Nephron (organoid): ENCODE measurements around the gene NPEPPS.

ENCODE experiments used
- H3K27ac Mint-ChIP-seq, 3 experiments: 2 replicates each; pipeline ENCODE4 v1.8.0; 2020; ENCODE audit warnings: mixed read lengths in 3 of 3, mild to moderate bottlenecking in 2 of 3, moderate library complexity in 1 of 3
- H3K27me3 Mint-ChIP-seq: 2 replicates; pipeline ENCODE4 v1.8.0; 2021; ENCODE audit warnings: low read depth, mild to moderate bottlenecking, moderate library complexity, mixed read lengths
- H3K36me3 Mint-ChIP-seq: 2 replicates; pipeline ENCODE4 v1.8.0; 2020; ENCODE audit warnings: low read depth, mixed read lengths
- H3K4me1 Mint-ChIP-seq: 2 replicates; pipeline ENCODE4 v1.8.0; 2020; ENCODE audit warnings: mixed read lengths
- H3K4me3 Mint-ChIP-seq, 3 experiments: 2 replicates each; pipeline ENCODE4 v1.8.0; 2020; ENCODE audit warnings: mild to moderate bottlenecking in 3 of 3, mixed read lengths in 3 of 3, moderate library complexity in 2 of 3
- H3K9me3 Mint-ChIP-seq: 2 replicates; pipeline ENCODE4 v1.8.0; 2020; ENCODE audit warnings: mixed read lengths
- CTCF ChIP-seq, 3 experiments: fragments of 200-600 bp; sonication (generic); IDR thresholded peaks; one replicate each; pipeline ENCODE4 v1.5.0; 2021; ENCODE audit warnings: antibody characterized with exemption in 3 of 3; ENCODE audit not compliant: unreplicated experiment in 3 of 3

NPEPPS gene

GRCh38 chr17:47670064-47670463, 139.2 kb downstream of the NPEPPS start:
- no peak overlapping the region for H3K27ac Mint-ChIP-seq
- no peaks in the 10 kb centered on the region for H3K4me1 Mint-ChIP-seq
- H3K27me3 Mint-ChIP-seq = no peaks in the 10 kb centered on the region
- no peak for TF ChIP-seq CTCF (IDR thresholded peaks at IDR 0.05; ENCODE audit: unreplicated experiment in 3 of 3)
- no peaks in the 10 kb centered on the region for H3K9me3 Mint-ChIP-seq
- H3K36me3 Mint-ChIP-seq = peaks cover 91% of the 10 kb centered on the region
- H3K4me3 Mint-ChIP-seq = no peak overlapping the region
